SIG-M5 (cell line): ENCODE data around the gene PGAP3.

Source experiments
- DNase-seq: peaks from one replicate; lab custom pipeline; 2025; lab: John Stamatoyannopoulos, UW

PGAP3 gene

DNA sequence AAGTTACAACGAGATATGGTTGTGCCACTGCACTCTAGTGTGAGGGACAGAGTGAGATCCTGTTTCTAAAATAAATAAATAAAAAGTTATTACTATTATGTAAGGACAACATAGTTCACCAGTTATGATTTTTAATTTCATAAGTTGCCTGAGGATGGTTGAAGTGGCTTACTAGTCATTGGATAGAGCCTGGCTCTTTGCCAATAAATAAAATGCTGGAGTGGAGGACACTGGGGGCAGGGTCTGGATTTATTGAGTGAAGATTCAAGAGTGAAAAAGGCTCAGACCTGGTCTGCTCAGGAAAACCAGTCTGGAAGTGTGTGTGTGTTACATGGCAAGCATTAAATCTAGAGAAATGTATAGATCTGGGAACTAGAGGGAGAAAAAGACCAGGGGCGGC is 48.8 kb downstream of the PGAP3 start:
- DNase-seq, result no peak

DNA sequence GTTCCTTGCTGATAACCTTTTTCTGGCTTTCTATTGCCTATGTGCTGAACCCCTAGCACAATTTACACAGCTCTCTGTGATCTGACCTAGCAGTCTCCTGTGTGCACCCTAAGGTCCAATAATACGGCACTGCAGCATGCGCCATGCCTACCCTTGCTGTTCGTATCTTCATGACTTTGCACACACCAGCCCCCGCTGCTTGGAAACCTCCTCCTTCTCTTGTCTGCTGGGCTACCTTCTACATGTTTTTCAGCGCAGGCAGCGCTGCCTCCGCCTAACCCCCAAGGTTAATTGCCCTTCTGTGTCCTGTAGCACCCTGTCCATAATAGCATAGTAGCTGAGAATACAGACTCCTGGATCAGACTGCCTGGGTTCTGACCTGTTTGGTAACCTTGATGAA is 49.5 kb downstream of the PGAP3 start:
- DNase-seq, result no peak

DNA sequence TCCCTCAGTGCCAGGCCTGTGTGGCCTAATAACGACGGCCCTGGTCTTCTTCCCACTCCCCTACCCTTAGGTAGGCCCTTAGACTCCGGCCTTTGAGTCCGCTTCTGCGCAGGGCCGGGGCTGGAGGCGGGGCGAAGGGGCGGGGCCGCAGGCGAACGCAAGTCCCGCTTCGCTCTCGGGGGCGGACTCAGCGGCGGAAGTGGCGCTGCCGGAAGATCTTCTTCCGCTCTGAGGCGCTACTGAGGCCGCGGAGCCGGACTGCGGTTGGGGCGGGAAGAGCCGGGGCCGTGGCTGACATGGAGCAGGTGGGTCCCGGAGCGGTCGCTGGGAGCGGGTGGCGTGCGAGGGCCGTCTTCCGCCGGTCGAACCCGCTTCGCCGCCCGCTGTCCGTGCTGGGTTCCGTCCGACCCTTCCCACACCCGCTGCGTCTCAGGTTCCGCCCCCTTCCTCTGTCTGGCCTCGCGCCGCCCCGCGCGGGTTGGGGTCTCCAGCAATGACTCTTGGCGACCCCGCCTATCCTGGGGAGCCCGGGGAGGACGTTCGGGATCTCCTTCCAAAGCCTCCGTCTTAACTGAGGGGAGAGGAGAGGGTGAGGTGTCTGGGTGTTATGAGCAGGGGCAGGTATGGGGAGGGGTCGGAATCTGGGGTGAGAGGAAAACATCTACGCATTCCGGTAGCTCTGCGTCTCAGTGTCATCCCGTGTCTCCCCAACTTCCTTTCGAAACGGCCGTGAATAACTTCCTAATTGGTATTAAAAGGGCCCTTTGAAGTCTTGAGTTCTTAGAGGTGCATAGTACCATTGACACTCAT is 50.7 kb downstream of the PGAP3 start, which contains the start of gene STARD3:
STARD3 (plus strand) TSS at position 218 of the 810 bp plus-strand sequence. CDS start 16,388 bp downstream, outside the sequence.
- no peak for DNase-seq

DNA sequence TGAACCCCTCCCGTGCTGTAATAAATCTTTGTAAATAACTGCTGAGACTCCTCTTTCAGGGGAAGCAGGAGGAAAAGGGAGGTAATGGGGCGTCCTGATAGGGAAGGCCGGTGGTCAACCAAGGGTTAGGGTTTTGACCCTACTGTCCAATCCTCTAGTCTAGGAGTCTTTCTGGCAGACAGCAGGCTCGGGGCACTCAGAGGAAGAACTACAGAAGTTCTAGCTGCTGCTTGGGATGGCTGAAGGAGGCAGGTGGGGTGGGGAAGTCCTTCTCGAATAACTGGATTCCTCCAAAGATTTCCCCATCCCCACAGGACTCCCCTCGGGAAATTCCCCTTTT is 51.3 kb downstream of the PGAP3 start:
- no peak for DNase-seq

DNA sequence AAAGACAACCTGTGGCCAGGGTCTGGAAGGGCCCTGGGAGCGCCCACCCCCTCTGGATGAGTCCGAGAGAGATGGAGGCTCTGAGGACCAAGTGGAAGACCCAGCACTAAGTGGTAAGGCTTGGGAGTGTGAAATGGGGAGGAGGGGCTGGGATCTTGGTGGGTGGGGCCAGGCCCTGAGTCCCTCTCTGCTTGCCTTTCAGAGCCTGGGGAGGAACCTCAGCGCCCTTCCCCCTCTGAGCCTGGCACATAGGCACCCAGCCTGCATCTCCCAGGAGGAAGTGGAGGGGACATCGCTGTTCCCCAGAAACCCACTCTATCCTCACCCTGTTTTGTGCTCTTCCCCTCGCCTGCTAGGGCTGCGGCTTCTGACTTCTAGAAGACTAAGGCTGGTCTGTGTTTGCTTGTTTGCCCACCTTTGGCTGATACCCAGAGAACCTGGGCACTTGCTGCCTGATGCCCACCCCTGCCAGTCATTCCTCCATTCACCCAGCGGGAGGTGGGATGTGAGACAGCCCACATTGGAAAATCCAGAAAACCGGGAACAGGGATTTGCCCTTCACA is 52.2 kb downstream of the PGAP3 start:
- no peak for DNase-seq

DNA sequence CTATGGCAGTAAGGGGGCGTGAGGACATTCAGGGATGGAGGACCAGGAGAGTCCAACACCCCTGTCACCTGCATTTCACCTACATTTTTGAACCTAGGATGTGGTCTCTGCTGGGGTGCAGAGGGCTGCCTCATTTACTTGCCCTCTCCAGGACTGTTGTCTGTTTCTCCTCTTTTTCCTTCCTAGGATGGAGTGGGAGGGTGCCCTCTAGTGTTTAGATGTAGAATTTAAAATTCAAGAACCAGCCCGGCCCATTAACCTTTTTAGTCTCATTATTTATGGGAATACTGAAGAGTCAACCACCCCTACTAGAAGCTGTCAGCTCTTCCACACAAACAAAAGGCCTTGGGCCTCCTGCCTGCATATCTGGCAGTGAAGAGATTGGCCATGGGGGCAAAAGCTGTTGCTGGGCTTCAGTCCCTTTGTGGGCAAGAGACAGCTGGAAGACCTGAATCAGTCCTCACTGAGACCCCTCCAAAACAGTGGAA is 53.4 kb downstream of the PGAP3 start:
- no peak for DNase-seq

DNA sequence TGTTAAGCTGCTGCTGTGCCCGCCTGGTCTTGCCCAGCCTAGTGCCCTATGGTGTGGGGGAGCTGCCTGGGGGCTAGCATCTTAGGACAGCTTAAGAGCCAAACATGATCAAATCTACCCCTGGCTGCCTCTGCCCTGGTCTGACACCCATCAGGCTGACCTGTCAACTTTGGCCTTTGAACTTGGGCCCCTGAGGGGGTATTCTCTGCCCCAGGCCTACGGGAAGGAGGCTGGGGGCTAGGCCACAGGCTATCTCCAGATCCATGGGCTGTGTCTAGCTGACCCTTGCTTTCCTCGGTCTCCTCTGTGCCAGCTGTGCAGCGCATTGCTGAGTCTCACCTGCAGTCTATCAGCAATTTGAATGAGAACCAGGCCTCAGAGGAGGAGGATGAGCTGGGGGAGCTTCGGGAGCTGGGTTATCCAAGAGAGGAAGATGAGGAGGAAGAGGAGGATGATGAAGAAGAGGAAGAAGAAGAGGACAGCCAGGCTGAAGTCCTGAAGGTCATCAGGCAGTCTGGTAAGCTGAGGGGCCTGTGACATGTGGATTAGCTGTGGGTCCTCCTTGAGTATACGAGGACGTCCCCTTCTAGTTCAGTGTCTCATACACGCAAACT is 54.2 kb downstream of the PGAP3 start:
- DNase-seq, result no peak

DNA sequence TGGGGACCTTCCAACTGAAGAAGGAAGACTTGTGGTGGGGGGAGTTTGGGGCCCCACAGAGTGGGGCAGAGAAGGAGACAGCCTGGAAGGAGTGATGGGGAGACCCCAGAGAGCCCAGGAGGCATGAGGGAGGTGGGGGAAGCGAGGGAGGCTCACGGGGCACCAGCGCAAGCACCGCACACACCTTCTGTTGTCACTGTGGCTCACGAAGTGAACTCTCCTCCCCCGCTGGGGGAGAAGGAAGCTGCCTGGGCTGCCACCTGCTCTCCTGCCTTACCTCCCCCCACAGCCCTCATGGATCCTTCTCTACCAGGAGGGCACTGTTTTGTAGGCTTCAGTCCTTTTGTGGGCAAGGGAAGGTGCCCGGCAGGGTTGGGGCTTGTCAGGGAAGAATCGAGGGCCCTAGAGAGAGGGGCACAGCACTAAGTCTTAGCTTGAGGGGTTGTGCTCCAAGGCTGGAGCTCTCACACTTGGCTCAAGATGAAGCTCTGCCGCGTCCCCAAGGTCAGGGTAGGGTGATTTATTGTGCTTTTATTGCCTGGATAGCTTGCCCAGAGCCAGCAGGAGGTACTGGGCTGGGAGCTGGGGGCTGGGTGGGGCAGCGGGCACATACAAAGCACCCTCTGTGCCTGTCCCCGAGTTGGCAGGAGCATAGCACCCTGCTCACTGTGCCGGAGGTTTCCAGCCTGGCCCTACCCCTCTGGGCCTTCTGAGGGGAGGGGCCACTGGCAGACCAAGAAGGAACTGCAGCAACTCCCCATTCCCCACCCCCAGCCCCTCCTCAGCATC is 55.5 kb downstream of the PGAP3 start:
- no peak for DNase-seq

DNA sequence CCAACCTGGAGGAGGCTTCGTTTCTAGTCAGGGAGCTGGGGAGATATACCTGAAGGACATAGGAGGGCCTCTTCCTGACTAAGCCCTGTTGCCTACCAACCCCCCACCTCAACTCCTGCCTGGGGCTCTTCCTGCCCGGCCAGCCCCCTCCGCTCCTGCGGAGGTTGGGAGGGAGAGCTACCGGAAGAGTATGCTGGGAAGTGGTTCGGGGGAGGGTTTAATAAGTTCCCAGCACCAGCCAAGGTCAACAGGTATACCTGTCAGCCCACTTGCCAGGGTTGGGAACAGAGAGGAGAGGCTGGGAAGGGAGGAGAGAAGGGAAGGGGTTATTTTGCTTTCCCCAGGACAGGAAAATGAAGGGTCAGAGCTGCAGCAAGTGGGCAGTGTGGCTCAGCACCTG is 56.5 kb downstream of the PGAP3 start:
- no peak for DNase-seq

DNA sequence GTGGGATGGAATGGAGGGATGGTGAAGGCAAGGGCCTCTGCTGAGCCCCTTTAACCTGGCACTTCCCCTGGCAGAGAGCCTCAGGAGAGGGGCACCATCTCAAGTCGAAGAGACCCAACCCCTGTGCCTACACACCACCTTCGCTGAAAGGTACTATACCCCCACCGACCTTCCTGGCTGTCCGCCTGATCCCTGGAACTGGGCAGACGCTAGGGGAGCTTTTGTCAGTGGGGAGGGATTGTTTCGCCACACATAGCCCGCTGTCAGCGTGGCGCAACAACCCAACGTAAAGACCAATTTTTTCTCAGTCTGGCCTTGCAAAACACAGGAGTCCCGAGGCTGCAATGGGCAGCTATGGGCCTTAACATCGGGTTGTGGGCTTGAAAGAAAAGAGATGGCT is 58.0 kb downstream of the PGAP3 start:
- DNase-seq, result no peak

DNA sequence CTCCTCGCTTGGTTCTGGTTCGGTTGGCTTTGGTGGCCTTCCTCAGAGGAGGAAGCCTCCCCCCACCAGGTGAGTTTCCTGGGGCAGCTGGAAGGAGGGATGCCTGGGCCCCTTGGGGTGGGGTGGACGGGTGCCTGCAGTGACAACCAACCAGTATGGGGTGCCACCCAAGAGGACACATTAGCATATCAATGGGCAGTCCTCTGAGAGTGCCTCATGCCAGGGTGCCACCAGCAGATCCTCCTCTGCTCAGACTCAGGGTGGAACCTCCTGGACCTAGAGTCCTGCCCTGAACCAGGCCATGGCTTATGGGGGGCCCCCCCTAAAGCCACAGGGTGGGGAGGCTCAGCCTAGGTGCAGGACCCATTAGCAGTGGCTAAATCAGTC is 58.4 kb downstream of the PGAP3 start:
- no peak for DNase-seq

DNA sequence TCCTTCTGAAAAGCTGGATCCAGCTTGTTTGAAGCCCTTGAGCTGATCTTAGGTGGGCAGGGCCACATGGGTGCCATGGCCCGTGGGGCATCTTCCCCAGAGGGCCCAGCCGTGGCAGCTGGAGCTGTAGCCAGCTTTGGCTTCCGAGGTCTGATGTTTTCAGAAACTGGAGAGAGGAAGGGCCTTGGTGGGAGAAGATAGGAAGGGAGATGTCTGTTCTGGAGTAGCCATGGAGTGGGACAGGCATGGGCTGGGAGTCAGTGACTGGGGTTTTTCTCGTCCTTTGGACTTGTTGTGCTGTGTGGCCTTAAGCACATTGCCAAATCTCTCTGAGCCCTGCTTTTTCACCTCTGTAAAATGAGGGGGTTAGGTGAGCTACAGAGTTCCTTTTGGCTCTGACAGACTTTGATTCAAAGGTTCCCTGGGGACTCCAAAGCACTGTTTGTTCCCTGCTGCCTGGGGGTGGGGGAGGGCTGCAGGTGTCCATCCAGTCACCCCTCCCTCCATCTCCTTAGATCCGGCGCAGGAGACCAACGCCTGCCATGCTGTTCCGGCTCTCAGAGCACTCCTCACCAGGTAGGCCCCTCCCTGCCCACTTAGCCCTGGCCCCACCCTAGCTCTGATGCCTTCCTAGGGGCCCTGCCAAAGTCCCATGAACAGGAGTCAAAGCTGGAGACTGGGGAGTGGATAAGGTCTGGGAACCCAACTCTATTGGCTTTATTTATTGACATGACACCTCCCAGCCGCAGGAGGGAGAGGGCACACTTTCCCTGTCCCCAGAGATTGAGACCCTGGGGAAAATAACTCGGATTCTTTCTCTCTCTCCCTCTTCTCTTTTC is 59.0 kb downstream of the PGAP3 start:
- no peak for DNase-seq

DNA sequence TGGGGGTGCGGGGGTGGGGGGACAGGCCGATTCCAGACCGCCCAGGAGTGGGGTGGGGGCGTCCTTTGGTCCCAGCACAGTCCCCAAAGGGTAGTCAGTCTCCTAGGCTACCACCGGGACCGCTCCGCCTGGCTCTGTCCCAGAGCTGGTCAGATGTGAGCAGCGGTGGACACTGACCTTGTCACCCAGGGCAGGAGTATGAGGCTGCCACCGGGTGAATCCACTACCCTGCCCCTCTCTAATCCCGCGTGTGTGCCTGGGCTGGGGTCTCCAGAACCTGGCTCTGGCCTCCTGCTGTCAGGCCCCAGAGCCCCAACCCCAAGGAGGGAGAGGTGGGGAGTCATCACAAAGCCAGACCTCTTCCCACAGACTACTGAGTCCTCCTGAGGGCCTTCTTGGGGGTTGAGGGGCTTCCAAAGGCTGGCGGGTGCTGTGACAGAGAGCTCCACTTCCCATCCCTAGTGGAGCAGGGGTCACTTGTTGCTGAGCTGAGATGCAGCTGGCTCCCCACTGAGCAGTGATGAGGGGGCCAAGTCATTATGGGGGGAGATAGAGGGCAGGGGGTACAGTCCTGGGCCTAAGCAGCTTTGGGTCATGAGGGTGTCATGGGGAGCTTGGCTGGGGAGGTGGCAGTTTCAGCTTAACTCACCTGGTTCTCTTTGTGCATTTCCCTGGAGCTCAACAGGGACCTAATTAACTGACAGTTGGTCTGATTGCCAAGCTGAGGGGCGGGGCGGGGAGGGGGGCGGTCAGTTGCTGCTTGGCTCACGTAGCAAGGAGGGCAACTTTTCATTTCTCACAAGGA is 59.9 kb downstream of the PGAP3 start:
- DNase-seq, result no peak

DNA sequence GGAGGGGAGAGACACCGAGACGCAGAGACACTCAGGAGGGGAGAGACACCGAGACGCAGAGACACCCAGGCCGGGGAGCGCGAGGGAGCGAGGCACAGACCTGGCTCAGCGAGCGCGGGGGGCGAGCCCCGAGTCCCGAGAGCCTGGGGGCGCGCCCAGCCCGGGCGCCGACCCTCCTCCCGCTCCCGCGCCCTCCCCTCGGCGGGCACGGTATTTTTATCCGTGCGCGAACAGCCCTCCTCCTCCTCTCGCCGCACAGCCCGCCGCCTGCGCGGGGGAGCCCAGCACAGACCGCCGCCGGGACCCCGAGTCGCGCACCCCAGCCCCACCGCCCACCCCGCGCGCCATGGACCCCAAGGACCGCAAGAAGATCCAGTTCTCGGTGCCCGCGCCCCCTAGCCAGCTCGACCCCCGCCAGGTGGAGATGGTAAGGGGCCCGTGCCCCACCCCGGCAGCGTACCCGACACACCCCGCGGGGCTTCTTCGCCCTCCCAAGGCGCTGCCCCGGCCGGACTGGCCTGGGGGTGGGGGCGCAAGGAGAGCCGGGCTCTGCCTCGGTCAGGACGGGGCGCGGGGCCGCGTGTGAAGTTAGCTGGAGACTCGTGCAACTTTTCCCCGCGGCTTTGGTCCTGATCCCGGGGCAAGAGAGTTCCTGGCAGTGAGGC is 60.7 kb downstream of the PGAP3 start:
- DNase-seq, result no peak

DNA sequence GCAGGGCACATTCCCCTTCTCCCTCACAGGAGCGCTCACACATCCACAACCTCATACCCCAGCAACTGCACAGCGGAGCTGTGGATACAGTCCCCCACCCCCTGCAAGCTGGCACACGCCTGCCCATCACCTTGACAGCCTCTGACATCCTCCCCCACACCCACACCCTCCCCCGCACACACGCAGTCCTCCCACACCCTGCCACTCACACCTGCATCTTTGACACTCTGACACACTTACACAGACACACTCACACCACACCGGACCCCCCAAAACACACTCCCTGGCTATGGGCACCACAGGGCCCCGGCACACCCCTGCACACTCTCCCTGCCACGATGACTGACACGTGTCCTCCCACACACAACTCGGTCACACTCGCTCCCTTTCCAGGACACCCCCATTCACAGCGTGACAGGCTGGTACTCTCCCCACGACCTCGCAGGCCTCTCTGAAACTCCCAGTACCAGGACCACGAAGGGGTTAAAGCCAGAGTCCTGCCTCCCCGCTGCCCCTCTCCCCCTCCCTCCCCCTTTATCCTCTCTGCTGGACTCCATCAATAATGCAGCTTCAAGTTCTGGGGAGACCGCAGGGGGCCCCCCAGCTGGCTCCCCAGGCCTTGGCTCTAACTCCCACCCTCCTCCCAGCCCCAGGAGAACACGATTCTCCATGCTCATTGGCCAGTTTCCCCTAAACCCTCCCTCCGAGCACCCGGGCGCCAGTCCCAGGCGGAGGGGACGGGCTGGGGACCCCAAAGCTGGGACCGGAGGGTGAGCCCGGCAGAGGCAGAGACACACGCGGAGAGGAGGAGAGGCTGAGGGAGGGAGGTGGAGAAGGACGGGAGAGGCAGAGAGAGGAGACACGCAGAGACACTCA is 61.4 kb downstream of the PGAP3 start, which contains the start of gene PPP1R1B:
PPP1R1B (plus strand) TSS at position 782 of the 876 bp plus-strand sequence. CDS start 441 bp downstream, outside the sequence.
- no peak for DNase-seq

DNA sequence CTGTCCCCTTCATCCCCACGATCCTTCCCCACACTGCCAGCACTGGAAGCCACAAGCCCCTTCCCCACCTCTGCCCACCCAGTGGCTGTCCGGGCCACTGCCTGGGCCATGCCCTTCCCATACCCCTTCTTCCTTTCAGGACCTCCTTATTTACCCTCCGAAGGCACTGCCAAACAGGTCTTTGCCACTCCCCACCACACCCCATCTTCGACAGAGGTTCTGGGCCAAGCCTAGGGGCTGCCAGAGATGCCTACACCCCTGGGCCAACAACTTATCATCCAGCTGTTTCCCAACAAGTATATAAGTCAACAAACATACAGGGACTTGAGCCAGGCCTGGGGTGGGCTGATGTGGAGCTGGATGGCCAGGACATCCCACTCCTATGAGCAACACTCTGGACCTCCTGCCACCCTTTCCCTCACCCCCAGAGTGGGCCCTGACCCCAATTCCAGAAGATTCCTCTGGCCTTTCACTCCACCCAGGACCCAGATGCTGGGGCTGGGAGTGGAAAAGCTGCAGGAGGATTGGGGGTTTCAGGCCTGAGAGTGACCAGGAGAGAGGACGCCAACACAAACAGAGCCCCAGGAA is 62.6 kb downstream of the PGAP3 start:
- DNase-seq, result no peak

DNA sequence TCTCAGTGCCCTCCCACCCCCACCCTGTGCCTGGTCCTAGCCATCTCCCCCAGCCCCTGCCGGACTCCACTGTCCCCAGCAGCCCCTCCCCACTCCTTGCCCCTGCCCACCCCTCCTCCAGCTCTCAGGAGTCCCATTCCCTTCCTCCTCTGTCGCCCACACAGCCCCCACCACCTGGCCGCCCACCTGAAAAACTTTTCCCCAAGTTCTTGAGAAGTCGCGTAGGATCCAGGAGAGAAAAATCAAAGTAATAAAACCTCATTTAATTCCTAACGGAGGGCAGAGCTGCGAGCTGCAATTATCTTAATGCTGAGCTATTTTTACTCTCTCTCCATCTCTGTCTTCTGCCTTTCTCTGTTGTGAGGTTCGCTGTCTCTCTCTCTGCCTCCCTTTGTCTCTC is 63.5 kb downstream of the PGAP3 start:
- no peak for DNase-seq

DNA sequence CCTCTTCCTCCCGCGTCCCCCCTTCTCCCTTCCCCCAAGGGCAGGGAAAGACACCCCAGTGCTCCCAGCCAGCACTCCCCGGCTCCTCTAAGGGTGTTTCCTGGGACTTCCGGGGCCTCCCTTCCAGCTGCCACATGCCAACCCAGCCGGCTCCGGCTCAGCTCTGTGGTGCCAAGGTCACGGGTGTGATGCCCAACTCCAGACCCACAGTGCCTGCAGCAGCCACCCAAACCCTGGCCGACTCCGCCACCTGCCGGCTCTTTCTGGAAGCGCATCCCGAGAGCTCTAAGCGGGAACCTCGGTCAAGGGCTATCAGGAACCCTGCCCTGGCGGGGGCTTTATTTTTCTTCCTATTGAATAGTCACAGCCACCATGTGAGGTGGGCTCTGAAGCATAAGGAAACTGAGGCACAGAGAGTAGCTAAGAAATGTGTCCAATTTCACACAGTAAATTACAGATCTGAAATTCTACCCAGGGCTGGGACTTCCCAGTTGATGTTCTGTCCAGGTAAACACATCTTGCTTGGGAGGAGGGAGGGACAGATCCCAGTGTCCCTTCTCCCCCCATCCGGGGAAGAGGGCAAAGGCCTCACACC is 64.4 kb downstream of the PGAP3 start:
- DNase-seq, result no peak
